HFFc6 (cell line): ENCODE results near the gene BACH2. TPM values are rescaled to one million over a fixed set of nuclear protein-coding genes. Genes with fewer than 3 reads are reported as not detected.

Experiments used
- DNase-seq: peaks from one replicate; pipeline ENCODE4 v3.0.0-alpha.2; 2018
- H3K27ac Mint-ChIP-seq: 2 replicates; pipeline ENCODE4 v1.8.0; 2020; ENCODE audit warnings: mild to moderate bottlenecking, mixed read lengths
- H3K27me3 Mint-ChIP-seq: 2 replicates; pipeline ENCODE4 v1.8.0; 2021; ENCODE audit warnings: mild to moderate bottlenecking, moderate library complexity, mixed read lengths; ENCODE audit not compliant: insufficient read depth
- H3K36me3 Mint-ChIP-seq: 2 replicates; pipeline ENCODE4 v1.8.0; 2021; ENCODE audit warnings: low read depth, mixed read lengths
- H3K4me1 Mint-ChIP-seq: 2 replicates; pipeline ENCODE4 v1.8.0; 2020; ENCODE audit warnings: low read depth, mixed read lengths
- H3K4me3 Mint-ChIP-seq: 2 replicates; pipeline ENCODE4 v1.8.0; 2020; ENCODE audit warnings: mild to moderate bottlenecking, moderate library complexity, mixed read lengths
- H3K9me3 Mint-ChIP-seq: 2 replicates; pipeline ENCODE4 v1.8.0; 2020; ENCODE audit warnings: mild to moderate bottlenecking, mixed read lengths
- CTCF ChIP-seq: fragments of 200-600 bp; sonication (generic); IDR thresholded peaks from 2 replicates; pipeline ENCODE4 v1.5.0; 2021; ENCODE audit warnings: antibody characterized with exemption, mild to moderate bottlenecking
- total RNA-seq, 6 experiments: library from RNA; stranded (reverse); fragmentation: NEBNext Ultra II Directional; extraction: Animal tissue kit (Norgen Biotek cat#: 25700); gene quantifications; 2 replicates in 1 of 6; 3 replicates in 5 of 6; pipeline ENCODE4 v1.2.3, GENCODE V29; 2021

BACH2 gene
- total RNA-seq, 6 experiments from 2014 or later: not detected

- no peak overlapping the region for H3K4me3 Mint-ChIP-seq
- H3K27ac Mint-ChIP-seq: no peak overlapping the region
- no peak for TF ChIP-seq CTCF
- no peak for DNase-seq
- no peaks in the 10 kb centered on the region for H3K27me3 Mint-ChIP-seq
- H3K9me3 Mint-ChIP-seq: no peaks in the 10 kb centered on the region; the same call in 1 of the 2 replicates
- no peaks in the 10 kb centered on the region; the same call in 1 of the 2 replicates for H3K4me1 Mint-ChIP-seq
- no peaks in the 10 kb centered on the region for H3K36me3 Mint-ChIP-seq
Observed at GRCh38 chr6:90004511-90004910, 292.1 kb downstream of the BACH2 start.

GRCh38 chr6:90003941-90004340 lies 292.7 kb downstream of the BACH2 start:
- Mint-ChIP-seq H3K4me3 (no peak overlapping the region), H3K27me3 (no peaks in the 10 kb centered on the region), H3K9me3 (no peaks in the 10 kb centered on the region; the same call in 1 of the 2 replicates), H3K4me1 (no peaks in the 10 kb centered on the region; the same call in 1 of the 2 replicates), H3K36me3 (no peaks in the 10 kb centered on the region), H3K27ac (no peak overlapping the region)
- TF ChIP-seq CTCF: no peak
- no peak for DNase-seq

- Mint-ChIP-seq H3K9me3 (no peaks in the 10 kb centered on the region; the same call in 1 of the 2 replicates), H3K4me3 (no peak overlapping the region), H3K27me3 (no peaks in the 10 kb centered on the region), H3K27ac (no peak overlapping the region), H3K4me1 (no peaks in the 10 kb centered on the region), H3K36me3 (no peaks in the 10 kb centered on the region)
- no peak for DNase-seq
- no peak for TF ChIP-seq CTCF
Observed at GRCh38 chr6:90003069-90003795, 293.4 kb downstream of the BACH2 start.

DNA sequence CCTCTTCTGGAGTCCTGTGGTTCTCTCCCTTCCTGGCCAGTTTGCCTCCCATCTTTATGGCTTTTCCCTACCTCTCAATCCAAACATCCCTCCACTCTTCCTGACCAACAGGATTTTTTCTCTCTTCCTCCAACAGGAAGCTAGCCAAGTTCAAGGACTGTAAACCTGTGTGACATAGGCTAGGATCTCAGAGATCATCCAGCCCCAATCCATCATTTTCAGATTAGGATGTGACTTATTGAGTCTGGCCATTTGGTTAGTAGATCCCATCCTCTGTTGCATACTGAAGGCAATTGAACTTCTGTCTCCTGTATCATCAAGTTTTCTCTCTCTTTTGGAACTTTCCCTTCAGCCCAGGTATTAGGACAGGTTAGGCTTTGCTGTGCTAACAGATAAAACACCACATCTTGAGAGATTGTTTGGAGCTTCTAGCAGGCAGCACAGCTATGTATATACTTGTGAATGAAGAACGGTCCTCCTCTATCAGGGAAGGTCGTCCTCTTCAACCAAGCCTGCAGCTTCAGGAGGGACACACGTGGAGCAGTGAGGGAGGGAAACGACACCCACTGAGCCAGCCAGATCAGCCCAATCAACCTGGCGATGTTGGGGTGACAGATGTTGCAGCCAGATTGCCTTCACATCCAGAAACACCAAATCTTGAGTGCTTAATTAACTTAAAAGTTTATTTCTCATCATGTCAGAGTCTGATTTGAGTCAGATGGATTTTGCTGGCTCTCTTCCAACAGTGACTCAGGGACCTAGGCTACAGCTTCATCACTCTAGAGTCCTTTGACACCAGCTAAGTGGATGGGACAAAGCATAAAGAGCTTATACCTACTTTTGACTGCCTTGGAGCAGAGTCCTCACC lies 295.5 kb downstream of the BACH2 start:
- TF ChIP-seq CTCF: no peak
- no peaks in the 10 kb centered on the region; the same call in 1 of the 2 replicates for H3K27me3 Mint-ChIP-seq
- DNase-seq: no peak
- no peak overlapping the region for H3K27ac Mint-ChIP-seq
- no peak overlapping the region for H3K4me3 Mint-ChIP-seq
- no peaks in the 10 kb centered on the region; the same call in 1 of the 2 replicates for H3K9me3 Mint-ChIP-seq
- no peaks in the 10 kb centered on the region for H3K36me3 Mint-ChIP-seq
- H3K4me1 Mint-ChIP-seq: no peaks in the 10 kb centered on the region

DNA sequence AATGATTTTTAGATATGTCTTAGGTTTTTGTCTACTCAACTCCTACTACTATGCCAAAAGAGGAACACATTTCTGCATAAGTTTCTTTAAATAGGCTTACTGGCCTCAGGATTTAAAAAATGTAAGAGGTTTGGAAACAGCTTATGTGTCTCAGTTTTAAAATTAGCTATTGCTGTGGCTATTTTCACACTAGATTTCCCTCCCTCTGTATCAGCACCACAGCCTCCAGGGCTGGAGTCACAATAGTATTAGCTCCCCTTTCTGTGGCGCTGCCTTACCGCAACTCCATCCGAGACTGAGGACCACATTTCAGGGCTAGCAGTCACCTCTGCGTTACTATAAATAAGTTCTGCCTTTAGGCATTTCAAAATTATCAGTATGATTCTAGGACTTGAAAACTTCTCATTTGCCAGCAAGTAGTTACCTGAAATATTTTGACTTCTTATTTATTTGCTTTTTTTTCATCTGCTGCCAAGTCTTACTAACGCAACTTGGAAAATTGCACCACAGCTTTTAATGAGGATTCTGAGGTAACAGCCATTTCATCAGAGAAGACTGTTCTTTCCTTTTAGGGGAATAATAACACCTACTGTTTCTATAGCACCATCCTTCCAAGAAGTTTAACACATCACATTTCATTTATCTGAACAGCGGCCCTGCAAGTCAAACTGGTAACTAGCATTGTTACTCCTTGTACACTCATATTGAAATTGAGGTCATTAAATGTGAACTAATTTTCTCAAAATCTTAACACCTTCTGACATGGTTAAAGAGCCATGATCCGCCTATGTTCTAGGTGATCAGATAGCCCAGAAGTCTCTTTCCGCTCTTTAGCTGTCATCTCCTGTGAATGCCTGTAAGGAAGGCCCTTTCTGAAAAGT lies 296.5 kb downstream of the BACH2 start:
- Mint-ChIP-seq H3K4me3 (no peak overlapping the region), H3K4me1 (no peaks in the 10 kb centered on the region), H3K36me3 (no peaks in the 10 kb centered on the region), H3K27me3 (peaks cover 3% of the 10 kb centered on the region), H3K9me3 (no peaks in the 10 kb centered on the region; the same call in 1 of the 2 replicates), H3K27ac (no peak overlapping the region)
- no peak for TF ChIP-seq CTCF
- no peak for DNase-seq
